ENCODE data around the gene FMN1. TPM values are rescaled to one million over a fixed set of nuclear protein-coding genes. Genes with fewer than 3 reads are reported as not detected.

FMN1 gene
- total RNA-seq, 3 donors from 2014 or later, result 0.14 to 0.66 (median 0.48) TPM

DNA sequence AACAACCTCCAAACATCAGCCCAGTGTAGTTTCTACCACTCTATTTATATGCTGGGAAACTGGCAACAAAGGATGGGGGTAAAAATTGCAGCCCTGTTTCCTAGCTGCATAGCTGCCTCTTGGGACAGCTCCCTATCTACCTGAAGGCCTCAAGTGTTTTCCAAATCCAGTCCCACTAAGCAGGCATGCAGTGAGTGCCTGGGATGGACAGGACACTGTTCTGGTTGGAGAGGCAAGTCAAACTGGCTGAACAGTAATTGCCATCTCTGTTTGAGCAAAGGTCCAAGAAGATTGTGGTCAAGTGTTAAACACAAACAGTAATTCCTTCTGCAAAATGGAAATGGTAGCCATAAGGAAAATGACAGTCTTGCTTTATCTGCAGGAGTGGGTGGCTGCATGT, 125.4 kb downstream of the FMN1 start:
- ATAC-seq, result no peak
- no peaks in the 10 kb centered on the region for H3K9me3 Mint-ChIP-seq
- H3K4me3 Mint-ChIP-seq, result no peak overlapping the region
- peaks cover 13% of the 10 kb centered on the region for H3K27me3 Mint-ChIP-seq (ENCODE audit: low read depth)
- DNase-seq, result no peak
- no peaks in the 10 kb centered on the region for H3K36me3 Mint-ChIP-seq (ENCODE audit: insufficient read depth)
- H3K4me1 Mint-ChIP-seq (ENCODE audit: low read depth), result peaks cover 15% of the 10 kb centered on the region

DNA sequence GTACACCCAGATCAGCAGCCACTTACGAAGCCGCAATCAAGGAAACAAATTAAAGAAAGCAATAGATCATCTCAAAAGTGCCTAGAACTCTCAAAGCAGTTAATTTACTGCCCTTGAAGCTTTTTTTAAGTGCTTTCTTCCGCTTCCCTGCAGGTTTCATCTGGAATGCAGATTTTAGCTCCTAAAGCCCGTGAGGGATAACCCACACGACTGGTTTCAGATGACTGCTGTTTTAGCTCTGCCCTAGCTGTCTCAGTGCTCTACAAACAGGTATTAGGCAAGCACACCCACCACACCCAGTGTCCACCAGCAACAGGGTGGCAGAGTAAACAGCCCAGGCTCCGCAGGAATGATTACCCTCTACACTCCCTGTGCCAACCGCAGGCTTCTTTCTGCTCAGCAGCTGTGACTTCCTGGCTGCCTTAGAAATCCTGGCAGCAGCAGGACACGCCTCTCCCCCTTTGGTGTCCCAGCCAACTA, 126.0 kb downstream of the FMN1 start:
- Mint-ChIP-seq H3K4me1 (ENCODE audit: low read depth) (peaks cover 15% of the 10 kb centered on the region), H3K4me3 (no peak overlapping the region), H3K9me3 (no peaks in the 10 kb centered on the region), H3K27me3 (ENCODE audit: low read depth) (peaks cover 13% of the 10 kb centered on the region), H3K36me3 (ENCODE audit: insufficient read depth) (no peaks in the 10 kb centered on the region)
- no peak for DNase-seq
- peak in 1 of 2 donors; percentile 35 for ATAC-seq

- H3K27me3 Mint-ChIP-seq (ENCODE audit: low read depth), result peaks cover 11% of the 10 kb centered on the region
Observed at GRCh38 chr15:33068007-33068481, 126.5 kb downstream of the FMN1 start.

GRCh38 chr15:33067456-33067855, 127.1 kb downstream of the FMN1 start:
- Mint-ChIP-seq H3K27me3 (ENCODE audit: low read depth) (peaks cover 10% of the 10 kb centered on the region), H3K9me3 (no peaks in the 10 kb centered on the region), H3K36me3 (ENCODE audit: insufficient read depth) (no peaks in the 10 kb centered on the region), H3K4me3 (peak overlapping the region; percentile 40), H3K4me1 (ENCODE audit: low read depth) (peaks cover 15% of the 10 kb centered on the region)
- no peak for ATAC-seq
- DNase-seq, result no peak

More at GRCh38 chr15:33068007-33068481, 126.5 kb downstream of the FMN1 start:
- Mint-ChIP-seq H3K36me3 (ENCODE audit: insufficient read depth) (no peaks in the 10 kb centered on the region), H3K4me1 (ENCODE audit: low read depth) (peaks cover 15% of the 10 kb centered on the region), H3K4me3 (peak overlapping the region; percentile 40), H3K9me3 (no peaks in the 10 kb centered on the region)
- no peak for DNase-seq
- peak in 1 of 2 donors; percentile 65 for ATAC-seq

- Mint-ChIP-seq H3K9me3 (no peaks in the 10 kb centered on the region), H3K27me3 (ENCODE audit: low read depth) (peaks cover 10% of the 10 kb centered on the region), H3K4me1 (ENCODE audit: low read depth) (peaks cover 15% of the 10 kb centered on the region), H3K4me3 (no peak overlapping the region), H3K36me3 (ENCODE audit: insufficient read depth) (no peaks in the 10 kb centered on the region)
- ATAC-seq (no peak), DNase-seq (no peak)
Observed at GRCh38 chr15:33066584-33066983, 127.9 kb downstream of the FMN1 start.

GRCh38 chr15:33064878-33065277, 129.6 kb downstream of the FMN1 start:
- H3K9me3 Mint-ChIP-seq, result no peaks in the 10 kb centered on the region
- no peak overlapping the region for H3K4me3 Mint-ChIP-seq
- ATAC-seq, result no peak
- no peak for DNase-seq
- H3K4me1 Mint-ChIP-seq (ENCODE audit: low read depth), result peaks cover 15% of the 10 kb centered on the region
- peaks cover 10% of the 10 kb centered on the region for H3K27me3 Mint-ChIP-seq (ENCODE audit: low read depth)
- H3K36me3 Mint-ChIP-seq (ENCODE audit: insufficient read depth), result no peaks in the 10 kb centered on the region

GRCh38 chr15:33059184-33059583, 135.3 kb downstream of the FMN1 start:
- Mint-ChIP-seq H3K27me3 (ENCODE audit: low read depth) (peaks cover 2% of the 10 kb centered on the region), H3K9me3 (no peaks in the 10 kb centered on the region), H3K4me1 (ENCODE audit: low read depth) (no peaks in the 10 kb centered on the region), H3K4me3 (no peak overlapping the region), H3K36me3 (ENCODE audit: insufficient read depth) (no peaks in the 10 kb centered on the region)
- ATAC-seq (no peak), DNase-seq (no peak)

- no peaks in the 10 kb centered on the region for H3K4me1 Mint-ChIP-seq (ENCODE audit: low read depth)
- no peaks in the 10 kb centered on the region for H3K9me3 Mint-ChIP-seq
- no peak overlapping the region for H3K4me3 Mint-ChIP-seq
- ATAC-seq (no peak), DNase-seq (no peak)
- H3K27me3 Mint-ChIP-seq (ENCODE audit: low read depth), result peaks cover 2% of the 10 kb centered on the region
- H3K36me3 Mint-ChIP-seq (ENCODE audit: insufficient read depth), result no peaks in the 10 kb centered on the region
Observed at GRCh38 chr15:33057845-33058244, 136.7 kb downstream of the FMN1 start.

- no peak overlapping the region for H3K4me3 Mint-ChIP-seq
- H3K4me1 Mint-ChIP-seq (ENCODE audit: low read depth), result no peaks in the 10 kb centered on the region
- H3K9me3 Mint-ChIP-seq, result no peaks in the 10 kb centered on the region
- H3K27me3 Mint-ChIP-seq (ENCODE audit: low read depth), result peaks cover 2% of the 10 kb centered on the region
- DNase-seq, result no peak
- ATAC-seq, result no peak
- H3K36me3 Mint-ChIP-seq (ENCODE audit: insufficient read depth), result no peaks in the 10 kb centered on the region
Observed at GRCh38 chr15:33055962-33056361, 138.6 kb downstream of the FMN1 start.

DNA sequence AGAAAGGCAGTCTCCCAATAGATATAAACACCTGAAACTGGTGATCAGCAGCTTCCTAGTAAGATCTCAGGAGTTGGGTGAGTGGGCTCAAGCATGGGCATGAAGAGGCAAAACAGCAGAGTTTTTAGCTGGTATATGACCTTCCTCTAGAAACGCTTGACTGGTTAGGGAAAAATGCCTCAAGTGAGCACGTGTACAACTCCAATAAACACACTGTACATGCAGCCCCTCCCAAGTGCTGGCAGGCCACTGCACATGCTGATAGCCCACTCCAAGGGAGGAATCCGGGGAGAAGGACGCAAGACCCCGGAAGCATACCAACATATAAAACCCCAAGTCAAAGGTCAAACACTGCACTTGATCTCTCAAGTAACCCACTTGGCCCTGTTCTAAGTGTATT, 143.0 kb downstream of the FMN1 start:
- H3K9me3 Mint-ChIP-seq, result peaks cover 6% of the 10 kb centered on the region
- no peaks in the 10 kb centered on the region for H3K27me3 Mint-ChIP-seq (ENCODE audit: low read depth)
- DNase-seq, result no peak
- no peak for ATAC-seq
- H3K4me3 Mint-ChIP-seq, result no peak overlapping the region
- no peaks in the 10 kb centered on the region for H3K36me3 Mint-ChIP-seq (ENCODE audit: insufficient read depth)
- peaks cover 2% of the 10 kb centered on the region for H3K4me1 Mint-ChIP-seq (ENCODE audit: low read depth)

DNA sequence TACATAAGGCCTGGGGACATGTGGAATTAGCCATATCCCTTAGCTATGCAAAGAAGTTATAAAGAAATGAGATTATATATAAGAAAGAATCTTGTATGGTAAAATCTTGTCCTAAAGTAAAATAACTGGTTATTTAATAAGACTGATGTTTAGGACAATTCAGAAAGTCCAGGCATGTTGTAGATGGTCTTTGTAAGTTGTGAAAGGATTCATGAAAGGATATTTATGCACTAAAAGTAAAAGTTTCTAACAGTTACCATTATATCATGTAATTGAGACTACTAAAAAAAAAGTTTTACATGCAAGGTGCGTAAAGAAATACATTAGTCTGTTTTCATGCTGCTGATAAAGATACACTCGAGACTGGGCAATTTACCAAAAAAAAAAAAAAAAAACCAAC, 146.3 kb downstream of the FMN1 start:
- ATAC-seq (no peak), DNase-seq (no peak)
- Mint-ChIP-seq H3K9me3 (peaks cover 9% of the 10 kb centered on the region), H3K4me3 (no peak overlapping the region), H3K36me3 (ENCODE audit: insufficient read depth) (no peaks in the 10 kb centered on the region), H3K4me1 (ENCODE audit: low read depth) (peaks cover 2% of the 10 kb centered on the region), H3K27me3 (ENCODE audit: low read depth) (peaks cover 5% of the 10 kb centered on the region)

- H3K27me3 Mint-ChIP-seq (ENCODE audit: low read depth), result peaks cover 5% of the 10 kb centered on the region
- no peak overlapping the region for H3K4me3 Mint-ChIP-seq
- ATAC-seq (no peak), DNase-seq (no peak)
- peaks cover 2% of the 10 kb centered on the region for H3K4me1 Mint-ChIP-seq (ENCODE audit: low read depth)
- H3K36me3 Mint-ChIP-seq (ENCODE audit: insufficient read depth), result no peaks in the 10 kb centered on the region
- peaks cover 14% of the 10 kb centered on the region for H3K9me3 Mint-ChIP-seq
Observed at GRCh38 chr15:33047077-33047476, 147.4 kb downstream of the FMN1 start.

DNA sequence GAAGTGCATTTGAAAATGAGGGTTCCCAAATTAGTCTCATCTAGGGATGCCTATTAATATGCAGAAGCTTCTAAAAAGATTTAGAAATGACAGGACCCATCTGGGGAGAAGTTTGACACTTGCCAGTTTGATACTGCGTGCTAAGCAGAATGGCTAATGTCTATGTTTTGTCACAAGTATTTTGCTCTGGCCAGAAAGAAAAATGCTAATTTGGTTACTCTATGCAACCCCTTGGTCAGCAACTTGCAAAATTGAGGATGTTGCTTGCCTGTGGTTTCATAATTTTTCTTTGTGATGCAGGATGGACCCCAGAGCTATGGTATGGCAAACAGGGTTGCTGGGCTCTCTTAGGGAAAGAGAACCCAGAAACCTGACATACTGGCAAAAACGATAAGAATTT, 148.2 kb downstream of the FMN1 start:
- DNase-seq (no peak), ATAC-seq (no peak)
- peaks cover 14% of the 10 kb centered on the region for H3K9me3 Mint-ChIP-seq
- no peaks in the 10 kb centered on the region for H3K36me3 Mint-ChIP-seq (ENCODE audit: insufficient read depth)
- H3K4me3 Mint-ChIP-seq, result no peak overlapping the region
- peaks cover 2% of the 10 kb centered on the region for H3K4me1 Mint-ChIP-seq (ENCODE audit: low read depth)
- H3K27me3 Mint-ChIP-seq (ENCODE audit: low read depth), result peaks cover 5% of the 10 kb centered on the region

DNA sequence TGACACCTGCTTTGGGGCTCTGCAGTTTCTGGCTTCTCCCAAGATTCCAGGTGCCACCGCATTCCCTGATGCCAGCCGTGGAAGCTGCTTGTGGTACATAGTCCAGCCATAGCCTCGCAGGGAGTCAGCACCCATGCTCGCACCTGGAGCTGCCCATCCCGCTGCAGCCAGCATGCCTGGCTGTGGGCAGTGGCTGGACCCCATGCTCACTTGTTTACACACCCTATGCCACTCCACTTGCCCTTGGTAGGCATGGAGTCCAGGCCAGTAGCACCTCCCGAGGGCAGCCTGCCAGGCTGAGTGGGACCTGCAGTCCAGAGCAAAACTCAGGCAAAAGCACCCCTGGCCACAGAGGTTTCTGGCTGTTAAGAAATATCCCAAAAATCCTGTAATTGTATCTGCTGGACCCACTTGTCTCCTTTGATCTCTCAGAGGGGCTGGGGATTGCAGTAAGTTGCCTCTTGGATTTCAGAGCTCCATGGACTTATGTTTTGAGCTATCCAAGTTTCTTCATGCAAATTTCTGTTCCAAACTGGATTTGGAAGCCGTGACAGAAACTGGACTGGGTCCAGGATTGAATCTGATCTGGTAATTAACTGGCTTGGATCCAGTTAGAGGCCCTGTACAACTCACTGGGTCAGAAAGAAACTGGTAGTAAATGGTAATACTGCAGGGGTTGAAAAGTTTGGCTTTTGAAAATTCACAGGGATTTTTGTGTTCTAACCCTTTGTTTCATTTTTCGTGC, 149.3 kb downstream of the FMN1 start:
- Mint-ChIP-seq H3K36me3 (ENCODE audit: insufficient read depth) (no peaks in the 10 kb centered on the region), H3K9me3 (peaks cover 14% of the 10 kb centered on the region), H3K4me1 (ENCODE audit: low read depth) (peaks cover 2% of the 10 kb centered on the region), H3K4me3 (no peak overlapping the region), H3K27me3 (ENCODE audit: low read depth) (peaks cover 7% of the 10 kb centered on the region)
- DNase-seq (no peak), ATAC-seq (no peak)

DNA sequence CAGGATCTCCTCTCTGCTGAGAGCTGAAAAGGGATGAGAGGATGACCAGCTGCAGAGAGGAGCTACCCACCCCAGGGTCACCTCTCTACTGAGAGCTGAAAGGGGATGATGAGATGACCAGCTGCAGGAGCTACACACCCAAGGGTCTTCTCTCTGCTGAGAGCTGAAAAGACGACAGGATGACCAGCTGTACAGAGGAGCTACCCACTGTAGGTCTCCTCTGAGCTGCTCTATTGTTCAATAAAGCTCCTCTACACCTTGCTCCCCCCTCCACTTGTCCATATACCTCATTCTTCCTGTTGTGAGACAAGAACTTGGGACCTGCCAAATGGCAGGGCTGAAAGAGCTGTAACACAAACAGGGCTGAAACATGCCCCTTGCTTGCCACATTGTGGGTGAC, 149.9 kb downstream of the FMN1 start:
- Mint-ChIP-seq H3K27me3 (ENCODE audit: low read depth) (peaks cover 12% of the 10 kb centered on the region), H3K4me1 (ENCODE audit: low read depth) (peaks cover 2% of the 10 kb centered on the region), H3K36me3 (ENCODE audit: insufficient read depth) (no peaks in the 10 kb centered on the region), H3K9me3 (peaks cover 14% of the 10 kb centered on the region), H3K4me3 (no peak overlapping the region)
- no peak for ATAC-seq
- DNase-seq, result no peak
